Raji (cell line): ENCODE data around the gene ITGB5.

Source experiments
- POLR2A ChIP-seq: IDR thresholded peaks from 2 replicates; pipeline ENCODE4 v1.6.1; 2011; ENCODE audit warnings: low read depth, low read length, control low read depth; ENCODE audit not compliant: insufficient read depth

ITGB5 gene

GRCh38 chr3:124883766-124884473, 3.2 kb downstream of the ITGB5 start:
- no peak for TF ChIP-seq POLR2A

- TF ChIP-seq POLR2A = no peak
These were observed 4.1 kb downstream of the ITGB5 start for GRCh38 chr3:124882816-124883747.

GRCh38 chr3:124881976-124882697, 5.0 kb downstream of the ITGB5 start:
- no peak for TF ChIP-seq POLR2A

GRCh38 chr3:124879337-124879680, 7.9 kb downstream of the ITGB5 start:
- TF ChIP-seq POLR2A = no peak

GRCh38 chr3:124878561-124879336, 8.4 kb downstream of the ITGB5 start:
- TF ChIP-seq POLR2A = no peak

- no peak for TF ChIP-seq POLR2A
These were observed 9.5 kb downstream of the ITGB5 start for GRCh38 chr3:124877674-124878073.

- no peak for TF ChIP-seq POLR2A
These were observed 10.7 kb downstream of the ITGB5 start for GRCh38 chr3:124876401-124876878.

- no peak for TF ChIP-seq POLR2A
These were observed 13.9 kb downstream of the ITGB5 start for GRCh38 chr3:124873226-124873625.

GRCh38 chr3:124867511-124867910, 19.7 kb downstream of the ITGB5 start:
- TF ChIP-seq POLR2A = no peak

GRCh38 chr3:124862006-124862405, 25.2 kb downstream of the ITGB5 start:
- no peak for TF ChIP-seq POLR2A

- no peak for TF ChIP-seq POLR2A
These were observed 26.1 kb downstream of the ITGB5 start for GRCh38 chr3:124861041-124861440.

- TF ChIP-seq POLR2A = no peak
These were observed 26.6 kb downstream of the ITGB5 start for GRCh38 chr3:124860599-124860998.

- no peak for TF ChIP-seq POLR2A
These were observed 28.1 kb downstream of the ITGB5 start for GRCh38 chr3:124859025-124859424.

- TF ChIP-seq POLR2A = no peak
These were observed 28.9 kb downstream of the ITGB5 start for GRCh38 chr3:124858275-124858674.

GRCh38 chr3:124856677-124857076, 30.5 kb downstream of the ITGB5 start:
- no peak for TF ChIP-seq POLR2A
